ENCODE measurements around the gene WAS.
"Not testable (repeated sequence)": the region's sequence is repeated elsewhere in the genome, so short reads cannot be mapped to it uniquely, and the experiment has no call there.

DNA sequence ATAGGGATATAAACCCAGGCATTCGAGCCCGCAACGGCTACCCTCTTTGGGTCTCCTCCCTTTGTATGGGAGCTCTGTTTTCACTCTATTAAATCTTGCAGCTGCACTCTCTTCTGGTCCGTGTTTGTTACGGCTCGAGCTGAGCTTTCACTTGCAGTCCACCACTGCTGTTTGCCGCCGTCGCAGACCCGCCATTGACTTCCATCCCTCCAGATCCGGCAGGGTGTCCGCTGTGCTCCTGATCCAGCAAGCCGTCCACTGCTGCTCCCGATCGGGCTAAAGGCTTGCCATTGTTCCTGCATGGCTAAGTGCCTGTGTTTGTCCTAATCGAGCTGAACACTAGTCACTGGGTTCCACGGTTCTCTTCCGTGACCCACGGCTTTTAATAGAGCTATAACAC is 28.9 kb upstream of the WAS start:
- not testable (repeated sequence) for TF ChIP-seq POLR2A (IDR thresholded peaks at IDR 0.05; ENCODE audit: extremely low read depth, insufficient read length); MYC (IDR thresholded peaks at IDR 0.05; ENCODE audit: low read depth, low read length)
- TF ChIP-seq, protein P1, sequence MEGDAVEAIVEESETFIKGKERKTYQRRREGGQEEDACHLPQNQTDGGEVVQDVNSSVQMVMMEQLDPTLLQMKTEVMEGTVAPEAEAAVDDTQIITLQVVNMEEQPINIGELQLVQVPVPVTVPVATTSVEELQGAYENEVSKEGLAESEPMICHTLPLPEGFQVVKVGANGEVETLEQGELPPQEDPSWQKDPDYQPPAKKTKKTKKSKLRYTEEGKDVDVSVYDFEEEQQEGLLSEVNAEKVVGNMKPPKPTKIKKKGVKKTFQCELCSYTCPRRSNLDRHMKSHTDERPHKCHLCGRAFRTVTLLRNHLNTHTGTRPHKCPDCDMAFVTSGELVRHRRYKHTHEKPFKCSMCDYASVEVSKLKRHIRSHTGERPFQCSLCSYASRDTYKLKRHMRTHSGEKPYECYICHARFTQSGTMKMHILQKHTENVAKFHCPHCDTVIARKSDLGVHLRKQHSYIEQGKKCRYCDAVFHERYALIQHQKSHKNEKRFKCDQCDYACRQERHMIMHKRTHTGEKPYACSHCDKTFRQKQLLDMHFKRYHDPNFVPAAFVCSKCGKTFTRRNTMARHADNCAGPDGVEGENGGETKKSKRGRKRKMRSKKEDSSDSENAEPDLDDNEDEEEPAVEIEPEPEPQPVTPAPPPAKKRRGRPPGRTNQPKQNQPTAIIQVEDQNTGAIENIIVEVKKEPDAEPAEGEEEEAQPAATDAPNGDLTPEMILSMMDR (IDR thresholded peaks at IDR 0.05; ENCODE audit: low read depth, low read length), result not testable (repeated sequence)
- TF ChIP-seq, protein P2, sequence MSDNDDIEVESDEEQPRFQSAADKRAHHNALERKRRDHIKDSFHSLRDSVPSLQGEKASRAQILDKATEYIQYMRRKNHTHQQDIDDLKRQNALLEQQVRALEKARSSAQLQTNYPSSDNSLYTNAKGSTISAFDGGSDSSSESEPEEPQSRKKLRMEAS (IDR thresholded peaks at IDR 0.05; ENCODE audit: low read depth, low read length), result not testable (repeated sequence)

Measured in NB4 (cell line).